ENCODE data around the gene RAPGEF4.
"Not testable (repeated sequence)": the region's sequence is repeated elsewhere in the genome, so short reads cannot be mapped to it uniquely, and the experiment has no call there.

The RAPGEF4 gene

DNA sequence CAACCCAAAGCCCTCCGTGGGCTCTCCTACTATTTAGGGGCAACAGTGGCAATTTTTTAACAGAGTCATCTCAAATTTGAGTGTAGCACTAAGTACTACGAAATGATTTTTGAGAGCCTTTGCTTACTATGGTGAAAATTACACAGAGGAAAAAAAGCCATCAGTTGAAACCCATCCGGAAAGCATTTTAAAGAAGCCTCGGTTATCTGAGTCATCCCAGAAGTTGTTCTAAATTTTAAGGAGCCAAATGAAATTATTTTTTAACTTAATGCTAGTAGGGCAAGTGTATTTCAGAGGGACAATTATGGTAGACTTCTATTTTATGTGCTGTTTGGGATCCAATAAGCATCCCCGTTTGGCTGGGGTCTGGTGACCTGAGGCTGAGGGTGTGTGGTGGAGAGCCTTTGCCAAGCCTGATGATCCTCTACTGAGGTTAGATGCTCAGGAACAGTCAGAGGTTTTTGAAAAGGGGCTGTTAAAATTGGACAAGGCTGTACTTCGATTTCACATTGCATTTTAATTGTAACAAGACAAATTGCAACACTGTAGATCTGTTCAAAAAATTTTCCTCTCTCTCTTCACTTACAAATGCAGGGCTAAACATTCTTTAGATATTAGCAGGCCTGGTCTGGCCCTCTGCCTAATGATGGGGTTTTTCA, 47.0 kb downstream of the RAPGEF4 start:
- peaks cover 12% of the 10 kb centered on the region for H3K27me3 Mint-ChIP-seq
- H3K27ac Mint-ChIP-seq = no peak overlapping the region
- H3K4me1 Mint-ChIP-seq = no peaks in the 10 kb centered on the region
- no peak for ATAC-seq
- H3K36me3 Mint-ChIP-seq = no peaks in the 10 kb centered on the region
- H3K9me3 Mint-ChIP-seq = no peaks in the 10 kb centered on the region
- H3K4me3 Mint-ChIP-seq = no peak overlapping the region

DNA sequence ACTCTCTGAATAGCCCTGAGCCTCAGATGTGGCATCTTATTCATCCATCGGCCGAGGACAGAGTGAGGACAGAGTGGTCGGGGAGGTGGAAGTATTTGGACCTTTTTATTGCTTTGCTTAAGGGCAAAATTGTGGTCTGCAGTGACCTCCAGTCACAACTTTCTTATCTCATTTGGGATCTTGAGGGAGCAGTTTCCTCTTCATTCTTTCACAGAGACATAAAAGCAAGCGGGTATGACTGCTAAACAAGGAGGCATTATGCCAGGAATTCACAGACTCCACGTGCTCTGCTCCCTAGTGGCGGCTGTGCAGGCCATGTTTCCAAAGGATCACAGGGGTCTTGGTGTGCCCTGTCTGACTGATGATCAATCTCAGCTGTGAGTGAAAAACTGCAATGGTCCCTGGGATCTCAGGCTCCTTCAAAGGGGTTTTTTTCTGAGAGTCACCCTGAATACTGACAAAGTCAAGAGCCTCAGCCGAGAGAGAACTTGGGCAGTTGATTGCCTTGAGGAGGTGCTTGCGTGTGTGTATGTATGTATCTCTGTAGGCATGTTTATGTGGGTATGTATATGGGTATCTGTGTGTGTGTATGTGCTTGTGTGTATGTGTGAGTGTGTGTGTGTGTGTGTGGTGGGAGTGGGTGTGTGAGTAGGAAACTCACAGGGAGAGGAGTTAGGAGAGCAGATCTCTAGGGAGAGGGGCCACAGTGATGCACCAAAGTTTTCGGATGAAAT, 47.7 kb downstream of the RAPGEF4 start:
- H3K27me3 Mint-ChIP-seq = peaks cover 12% of the 10 kb centered on the region
- H3K27ac Mint-ChIP-seq = no peak overlapping the region
- peak; percentile 41 for ATAC-seq
- H3K4me3 Mint-ChIP-seq = no peak overlapping the region
- no peaks in the 10 kb centered on the region for H3K9me3 Mint-ChIP-seq
- H3K4me1 Mint-ChIP-seq = no peaks in the 10 kb centered on the region
- no peaks in the 10 kb centered on the region for H3K36me3 Mint-ChIP-seq

DNA sequence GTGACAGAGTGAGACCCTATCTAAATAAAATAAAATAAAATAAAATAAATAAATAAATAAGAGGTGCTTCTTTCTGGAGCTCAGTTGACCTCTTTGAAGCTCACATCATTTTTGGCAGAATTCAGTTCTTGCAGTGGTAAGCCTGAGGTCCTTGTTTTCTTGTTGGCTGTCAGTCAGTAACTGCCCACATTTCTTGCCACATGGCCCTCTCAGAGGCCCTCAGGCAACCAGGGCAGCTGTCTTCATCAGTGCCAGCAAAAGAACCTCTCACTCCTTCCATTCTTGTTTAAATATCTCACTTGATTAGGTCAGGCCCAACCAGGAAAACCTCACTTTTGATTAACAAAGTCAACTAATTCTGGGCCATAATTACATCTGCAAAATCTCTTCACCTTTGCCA, 53.2 kb downstream of the RAPGEF4 start:
- H3K27ac Mint-ChIP-seq = no peak overlapping the region
- no peak for ATAC-seq
- H3K27me3 Mint-ChIP-seq = no peaks in the 10 kb centered on the region
- no peaks in the 10 kb centered on the region for H3K9me3 Mint-ChIP-seq
- H3K36me3 Mint-ChIP-seq = no peaks in the 10 kb centered on the region
- no peaks in the 10 kb centered on the region for H3K4me1 Mint-ChIP-seq
- H3K4me3 Mint-ChIP-seq = no peak overlapping the region

- no peaks in the 10 kb centered on the region for H3K36me3 Mint-ChIP-seq
- no peak for ATAC-seq
- H3K27me3 Mint-ChIP-seq = peaks cover 11% of the 10 kb centered on the region
- no peaks in the 10 kb centered on the region for H3K9me3 Mint-ChIP-seq
- no peak overlapping the region for H3K4me3 Mint-ChIP-seq
- H3K27ac Mint-ChIP-seq = no peak overlapping the region
- H3K4me1 Mint-ChIP-seq = no peaks in the 10 kb centered on the region
Measured at GRCh38 chr2:172790404-172790803, 54.8 kb downstream of the RAPGEF4 start.

DNA sequence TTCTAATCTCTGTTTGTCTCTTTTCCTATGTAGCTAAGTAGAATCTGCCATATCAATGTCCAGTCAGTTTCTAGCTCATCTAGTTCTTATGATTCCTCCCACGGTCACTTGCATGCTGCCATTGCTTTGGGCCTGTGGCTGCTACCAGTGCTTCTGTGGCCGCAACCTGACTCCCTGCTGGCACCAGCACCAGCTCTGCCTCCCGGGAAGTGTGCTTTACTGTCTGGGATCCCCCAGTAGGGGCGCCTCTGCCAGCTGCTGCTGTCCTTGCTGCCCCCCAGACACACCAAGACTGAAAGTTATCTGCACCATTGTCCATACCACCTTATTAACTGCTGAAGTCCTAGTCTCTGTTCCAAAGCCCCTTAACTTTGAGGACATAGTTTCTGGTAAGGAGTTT, 56.3 kb downstream of the RAPGEF4 start:
- H3K27ac Mint-ChIP-seq = no peak overlapping the region

DNA sequence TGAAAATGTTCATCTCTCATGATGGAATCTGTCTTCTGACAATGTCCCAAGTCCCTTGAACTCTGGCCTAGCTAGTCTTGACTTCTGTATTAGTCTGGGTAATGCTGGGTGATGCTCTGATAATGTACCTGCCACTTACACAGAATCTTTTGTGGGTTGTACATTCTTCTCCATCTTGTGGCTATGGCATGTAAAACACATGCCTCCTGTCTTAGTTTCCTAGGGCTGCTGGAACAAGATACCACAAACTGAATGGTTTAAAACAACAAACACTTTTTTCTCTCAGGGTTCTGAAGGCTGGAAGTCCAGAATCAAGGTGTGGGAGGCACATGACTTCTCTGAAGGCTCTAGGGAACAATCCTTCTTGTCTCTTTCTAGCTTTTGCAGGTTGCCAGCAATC, 57.1 kb downstream of the RAPGEF4 start:
- no peaks in the 10 kb centered on the region for H3K36me3 Mint-ChIP-seq
- H3K4me3 Mint-ChIP-seq = no peak overlapping the region
- no peak overlapping the region for H3K27ac Mint-ChIP-seq
- no peaks in the 10 kb centered on the region for H3K4me1 Mint-ChIP-seq
- no peak for ATAC-seq
- H3K27me3 Mint-ChIP-seq = peaks cover 11% of the 10 kb centered on the region
- no peaks in the 10 kb centered on the region for H3K9me3 Mint-ChIP-seq

More for the DNA sequence above, 56.3 kb downstream of the RAPGEF4 start:
- H3K9me3 Mint-ChIP-seq = no peaks in the 10 kb centered on the region
- ATAC-seq = no peak
- no peak overlapping the region for H3K4me3 Mint-ChIP-seq
- no peaks in the 10 kb centered on the region for H3K4me1 Mint-ChIP-seq
- no peaks in the 10 kb centered on the region for H3K36me3 Mint-ChIP-seq
- H3K27me3 Mint-ChIP-seq = peaks cover 11% of the 10 kb centered on the region

- H3K27me3 Mint-ChIP-seq, H3K4me1 Mint-ChIP-seq, H3K36me3 Mint-ChIP-seq, H3K9me3 Mint-ChIP-seq, H3K4me3 Mint-ChIP-seq, H3K27ac Mint-ChIP-seq, ATAC-seq: not testable (repeated sequence)
Measured at GRCh38 chr2:172803308-172803707, 67.7 kb downstream of the RAPGEF4 start.

- Mint-ChIP-seq H3K4me1 (no peaks in the 10 kb centered on the region), H3K9me3 (peaks cover 4% of the 10 kb centered on the region), H3K4me3 (no peak overlapping the region), H3K27me3 (peaks cover 9% of the 10 kb centered on the region), H3K27ac (no peak overlapping the region), H3K36me3 (no peaks in the 10 kb centered on the region)
- ATAC-seq = no peak
Measured at GRCh38 chr2:172804423-172804822, 68.8 kb downstream of the RAPGEF4 start.

DNA sequence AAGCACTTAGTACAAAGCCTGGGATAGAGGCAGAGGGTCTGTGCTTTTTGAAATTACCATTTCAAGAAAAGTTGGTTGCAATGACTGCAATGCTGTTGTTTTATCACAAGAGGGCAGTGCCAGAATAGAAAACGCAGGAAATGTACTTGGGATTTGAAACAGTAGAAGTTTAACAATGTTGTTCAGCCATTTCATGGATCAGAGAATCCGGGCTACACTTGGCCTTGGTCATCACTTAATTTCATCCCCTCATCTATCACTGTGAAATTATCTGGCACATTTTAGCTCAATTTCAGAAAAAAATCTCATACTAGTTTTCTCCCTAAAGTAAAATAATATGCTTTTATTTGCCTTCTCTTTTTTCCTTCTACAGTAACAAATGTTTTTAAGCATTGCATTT, 70.8 kb downstream of the RAPGEF4 start:
- Mint-ChIP-seq H3K9me3 (peaks cover 4% of the 10 kb centered on the region), H3K36me3 (no peaks in the 10 kb centered on the region)

GRCh38 chr2:172806996-172807395, 71.4 kb downstream of the RAPGEF4 start:
- H3K4me3 Mint-ChIP-seq = no peak overlapping the region
- no peaks in the 10 kb centered on the region for H3K4me1 Mint-ChIP-seq
- peaks cover under 1% of the 10 kb centered on the region for H3K9me3 Mint-ChIP-seq
- peaks cover 10% of the 10 kb centered on the region for H3K27me3 Mint-ChIP-seq
- ATAC-seq = no peak
- no peak overlapping the region for H3K27ac Mint-ChIP-seq
- H3K36me3 Mint-ChIP-seq = no peaks in the 10 kb centered on the region

More for the DNA sequence above, 70.8 kb downstream of the RAPGEF4 start:
- peaks cover 10% of the 10 kb centered on the region for H3K27me3 Mint-ChIP-seq
- H3K27ac Mint-ChIP-seq = no peak overlapping the region
- no peak for ATAC-seq
- no peak overlapping the region for H3K4me3 Mint-ChIP-seq
- no peaks in the 10 kb centered on the region for H3K4me1 Mint-ChIP-seq

- no peak overlapping the region for H3K27ac Mint-ChIP-seq
- no peaks in the 10 kb centered on the region for H3K9me3 Mint-ChIP-seq
- H3K36me3 Mint-ChIP-seq = no peaks in the 10 kb centered on the region
- no peaks in the 10 kb centered on the region for H3K4me1 Mint-ChIP-seq
- H3K27me3 Mint-ChIP-seq = peaks cover 10% of the 10 kb centered on the region
- H3K4me3 Mint-ChIP-seq = no peak overlapping the region
- ATAC-seq = no peak
Measured at GRCh38 chr2:172808156-172808555, 72.5 kb downstream of the RAPGEF4 start.

DNA sequence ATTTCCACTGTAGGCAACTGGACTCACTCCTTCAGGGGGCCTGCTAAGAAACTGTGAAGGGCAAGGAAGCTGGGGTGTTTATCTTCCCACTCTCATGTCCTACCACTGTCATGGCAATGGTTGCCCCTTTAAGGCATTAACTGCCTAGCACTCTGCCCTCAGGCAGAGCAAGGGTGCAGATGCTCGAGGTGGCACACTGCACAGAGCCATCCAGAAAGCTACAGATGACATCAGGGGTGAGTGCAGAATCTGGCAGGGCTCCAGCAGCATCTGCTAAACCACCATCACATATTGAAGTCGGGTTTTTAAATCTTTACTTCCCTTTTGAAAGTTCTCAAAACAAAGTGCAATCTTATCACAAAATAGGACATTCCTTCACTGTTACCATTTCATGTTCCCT, 75.4 kb downstream of the RAPGEF4 start:
- peaks cover 10% of the 10 kb centered on the region for H3K27me3 Mint-ChIP-seq
- no peak overlapping the region for H3K4me3 Mint-ChIP-seq
- H3K27ac Mint-ChIP-seq = no peak overlapping the region
- H3K36me3 Mint-ChIP-seq = no peaks in the 10 kb centered on the region
- H3K9me3 Mint-ChIP-seq = no peaks in the 10 kb centered on the region
- peak; percentile 55 for ATAC-seq
- no peaks in the 10 kb centered on the region for H3K4me1 Mint-ChIP-seq

- H3K27me3 Mint-ChIP-seq = peaks cover 10% of the 10 kb centered on the region
- no peak for ATAC-seq
- no peaks in the 10 kb centered on the region for H3K36me3 Mint-ChIP-seq
Measured at GRCh38 chr2:172812158-172812744, 76.6 kb downstream of the RAPGEF4 start.

GRCh38 chr2:172813314-172813888, 77.8 kb downstream of the RAPGEF4 start:
- ATAC-seq = no peak
- no peaks in the 10 kb centered on the region for H3K9me3 Mint-ChIP-seq
- no peaks in the 10 kb centered on the region for H3K36me3 Mint-ChIP-seq
- no peak overlapping the region for H3K4me3 Mint-ChIP-seq
- H3K27me3 Mint-ChIP-seq = peaks cover 10% of the 10 kb centered on the region
- no peaks in the 10 kb centered on the region for H3K4me1 Mint-ChIP-seq
- H3K27ac Mint-ChIP-seq = no peak overlapping the region

More at GRCh38 chr2:172812158-172812744, 76.6 kb downstream of the RAPGEF4 start:
- Mint-ChIP-seq H3K9me3 (no peaks in the 10 kb centered on the region), H3K4me1 (no peaks in the 10 kb centered on the region), H3K4me3 (no peak overlapping the region), H3K27ac (no peak overlapping the region)

DNA sequence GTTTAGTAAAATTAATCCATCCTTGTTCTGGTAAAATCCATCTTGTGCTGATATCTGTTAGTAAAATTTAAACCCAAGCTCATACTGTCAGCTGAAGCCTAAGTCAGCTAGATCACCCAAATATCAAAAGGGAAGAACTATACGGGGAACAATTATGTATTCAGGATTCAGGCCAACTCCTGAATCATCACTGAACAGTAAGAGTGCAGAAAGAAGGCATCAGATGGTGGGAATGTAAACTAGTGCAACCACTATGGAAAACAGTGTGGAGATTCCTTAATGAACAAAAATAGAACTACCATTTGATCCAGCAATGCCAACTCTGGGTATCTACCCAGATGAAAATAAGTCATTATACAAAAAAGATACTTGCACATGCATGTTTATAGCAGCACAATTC, 81.8 kb downstream of the RAPGEF4 start:
- Mint-ChIP-seq H3K9me3 (no peaks in the 10 kb centered on the region), H3K27me3 (no peaks in the 10 kb centered on the region), H3K4me1 (no peaks in the 10 kb centered on the region), H3K4me3 (no peak overlapping the region), H3K27ac (no peak overlapping the region), H3K36me3 (no peaks in the 10 kb centered on the region)
- ATAC-seq = no peak
